GM10266 (cell line): Measurements from ENCODE around the gene DENND4B.

Experiments
- DNase-seq: peaks from one replicate; pipeline ENCODE4 v3.0.0; 2012; ENCODE audit errors: extremely low spot score
- CTCF ChIP-seq: IDR thresholded peaks from 2 replicates; pipeline ENCODE4 v1.5.1; 2012; ENCODE audit warnings: mild to moderate bottlenecking, low read depth; ENCODE audit not compliant: control insufficient read depth, insufficient read depth; ENCODE audit errors: missing control alignments

DENND4B gene

GRCh38 chr1:153959454-153959853 lies 12.9 kb upstream of the DENND4B start:
- no peak for DNase-seq
- TF ChIP-seq CTCF = no peak

- DNase-seq = no peak
- no peak for TF ChIP-seq CTCF
These were observed 12.4 kb upstream of the DENND4B start for GRCh38 chr1:153958961-153959260.

GRCh38 chr1:153958111-153958960 lies 11.8 kb upstream of the DENND4B start, which contains the start of gene CRTC2:
TSS of gene CRTC2 (minus strand) at chr1:153958612. CDS start at chr1:153958497, 115 bp downstream.
- no peak for TF ChIP-seq CTCF
- DNase-seq = peak; percentile 97

- DNase-seq = peak; percentile 64
- TF ChIP-seq CTCF = no peak
These were observed 11.2 kb upstream of the DENND4B start for GRCh38 chr1:153957744-153958110.

- no peak for TF ChIP-seq CTCF
- no peak for DNase-seq
These were observed 10.6 kb upstream of the DENND4B start for GRCh38 chr1:153956997-153957715.

- no peak for TF ChIP-seq CTCF
- DNase-seq = no peak
These were observed 8.3 kb upstream of the DENND4B start for GRCh38 chr1:153954826-153955225.

- DNase-seq = no peak
- no peak for TF ChIP-seq CTCF
These were observed 7.4 kb upstream of the DENND4B start for GRCh38 chr1:153953859-153954365.
